Measurements from ENCODE around the gene INTS1.
A peak's percentile ranks its signal among the peaks of the same experiment; 100 is the strongest.

The INTS1 gene

DNA sequence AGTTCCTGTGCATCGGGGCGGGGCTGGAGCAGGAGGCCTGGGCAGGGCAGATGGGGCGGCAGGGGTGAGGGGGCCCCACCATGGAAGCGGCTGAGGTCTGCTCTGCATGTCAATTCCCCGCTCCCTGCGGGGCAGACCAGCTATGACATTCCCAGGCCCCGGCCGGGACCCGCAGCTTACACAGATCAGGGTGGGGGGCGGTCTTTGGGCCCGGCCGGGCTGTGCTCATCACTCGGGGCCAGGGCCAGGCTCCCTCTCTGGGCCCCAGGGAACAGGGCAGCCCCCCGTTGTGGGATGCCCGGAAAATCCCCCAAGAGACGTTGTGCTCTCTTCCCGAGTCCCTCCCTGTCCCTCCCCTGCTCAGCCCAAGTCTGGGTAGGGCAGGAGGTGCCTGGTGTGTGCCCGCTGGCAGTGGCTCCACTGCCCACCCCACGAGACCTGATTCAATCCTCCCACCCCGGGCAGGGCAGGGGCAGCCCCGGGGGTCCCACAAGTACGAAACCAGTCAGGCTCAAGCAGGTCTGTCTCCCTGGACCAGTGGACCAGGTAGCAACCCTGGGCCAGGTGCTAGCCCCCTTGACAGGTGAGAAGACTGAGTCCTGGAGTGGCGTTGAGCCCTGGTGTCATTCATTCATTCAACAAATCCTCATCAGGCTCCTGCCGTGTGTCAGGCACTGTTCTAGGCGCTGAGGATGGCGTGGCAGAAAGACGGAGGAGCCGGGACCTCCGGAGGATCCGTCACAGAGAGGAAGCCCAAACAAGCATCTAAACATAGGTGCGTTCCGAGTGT is 73.9 kb downstream of the INTS1 start:
- DNase-seq = no peak

GRCh38 chr7:1428941-1429501 is 75.2 kb downstream of the INTS1 start:
- no peak for DNase-seq

DNA sequence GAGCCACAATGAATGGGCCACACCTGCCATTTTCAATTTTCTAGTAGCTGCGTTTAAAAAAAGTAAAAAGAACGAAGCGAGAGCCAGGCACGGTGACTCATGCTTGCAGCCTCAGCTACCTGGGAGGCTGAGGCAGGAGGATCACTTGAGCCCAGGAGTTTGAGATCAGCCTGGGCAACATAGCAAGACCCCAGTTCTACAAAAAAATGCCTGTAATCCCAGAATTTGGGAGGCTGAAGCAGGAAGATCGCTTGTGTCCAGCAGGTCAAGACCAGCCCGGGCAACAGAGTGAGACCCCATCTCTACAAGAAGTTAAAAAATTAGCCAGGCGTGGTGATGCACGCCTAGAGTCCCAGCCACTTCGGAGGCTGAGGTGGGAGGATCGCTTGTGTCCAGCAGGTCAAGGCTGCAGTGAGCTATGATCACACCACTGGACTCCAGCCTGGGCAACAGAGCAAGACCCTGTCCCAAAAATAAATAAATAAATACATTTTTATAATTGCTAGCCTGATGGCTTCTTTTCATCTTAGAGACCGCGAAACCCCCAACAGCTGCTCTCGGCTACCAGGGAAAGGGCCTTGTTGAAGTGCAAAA is 77.0 kb downstream of the INTS1 start:
- DNase-seq = no peak

- no peak for DNase-seq
These were observed 77.7 kb downstream of the INTS1 start for GRCh38 chr7:1426474-1426873.

DNA sequence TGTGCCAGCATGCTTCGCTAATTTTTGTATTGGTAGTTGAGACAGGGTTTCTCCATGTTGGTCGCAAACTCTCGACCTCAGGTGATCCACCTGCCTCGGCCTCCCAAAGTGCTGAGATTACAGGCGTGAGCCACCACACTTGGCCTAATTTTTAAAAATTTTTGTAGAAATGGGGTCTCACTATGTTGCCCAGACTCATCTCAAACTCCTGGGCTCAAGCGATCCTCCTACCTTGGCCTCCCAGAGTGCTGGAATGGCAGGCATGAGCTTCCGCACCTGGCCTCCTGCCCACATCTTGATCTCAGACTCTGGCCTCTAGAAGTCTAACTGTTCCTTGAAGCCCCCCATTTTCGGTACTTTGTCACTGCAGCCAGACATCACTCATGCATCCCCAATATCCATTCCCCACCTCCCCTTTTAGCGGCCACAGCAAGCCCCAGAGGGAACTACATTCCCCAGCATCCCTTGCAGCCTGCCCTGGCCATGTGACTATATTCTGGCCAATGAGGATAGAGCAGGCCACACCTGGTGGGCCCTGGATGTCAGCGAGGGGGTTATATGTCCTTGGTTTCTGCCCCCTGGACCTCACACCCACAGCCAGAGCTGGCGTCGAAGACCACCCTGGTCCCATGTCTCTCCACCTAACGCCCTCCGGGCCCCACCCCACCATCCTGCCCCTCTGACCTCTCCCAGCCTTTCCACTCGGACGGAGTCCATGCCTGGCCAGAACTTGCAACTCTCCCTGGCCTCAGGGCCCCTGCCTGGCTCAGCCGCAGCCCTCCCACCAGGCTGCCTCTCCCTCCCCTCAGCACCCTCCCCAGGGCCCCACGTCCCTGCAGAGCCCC is 78.7 kb downstream of the INTS1 start:
- DNase-seq = no peak

DNA sequence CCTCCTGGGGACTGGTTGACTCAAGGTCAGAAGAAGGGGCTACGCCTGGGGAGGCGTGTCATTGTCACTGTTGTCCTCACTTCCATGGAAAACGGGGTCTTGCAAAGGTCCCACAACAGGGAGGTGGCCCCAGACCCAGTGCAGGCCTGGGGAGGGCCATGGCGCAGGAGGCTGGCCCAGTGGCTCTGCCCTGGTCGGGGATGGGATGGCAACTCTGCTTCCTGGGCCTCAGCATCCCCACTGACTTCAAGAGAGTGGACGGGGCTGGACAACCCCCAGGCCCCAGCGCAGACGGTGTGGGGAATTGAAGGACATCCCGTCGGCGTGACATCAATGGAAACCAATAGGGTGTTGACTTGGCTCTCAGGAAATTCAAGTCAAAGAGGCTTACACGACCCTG is 80.1 kb downstream of the INTS1 start:
- DNase-seq = no peak

DNA sequence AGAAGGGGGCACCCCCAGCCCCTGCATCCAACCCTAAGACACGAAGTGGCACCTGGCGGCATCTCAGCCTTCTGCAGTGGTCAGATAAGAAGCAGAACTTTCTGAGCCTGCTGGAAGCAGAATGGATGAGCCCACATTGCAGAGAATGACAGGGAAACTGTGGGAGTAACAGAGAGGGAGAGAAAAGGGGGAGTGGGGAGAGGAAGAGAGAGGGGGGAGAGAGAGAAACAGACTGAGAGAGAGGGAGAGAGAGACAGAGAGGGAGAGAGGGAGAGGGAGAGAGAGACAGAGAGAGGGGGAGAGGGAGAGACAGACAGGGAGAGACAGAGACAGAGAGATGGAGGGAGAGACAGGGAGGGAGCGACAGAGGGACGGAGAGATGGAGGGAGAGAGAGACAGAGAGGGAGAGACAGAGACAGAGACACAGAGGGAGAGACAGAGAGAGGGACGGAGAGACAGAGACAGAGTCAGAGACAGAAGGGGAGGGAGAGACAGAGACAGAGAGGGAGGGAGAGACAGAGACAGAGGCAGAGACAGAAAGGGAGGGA is 80.9 kb downstream of the INTS1 start:
- DNase-seq = no peak

- DNase-seq = peak; percentile 80
These were observed 81.5 kb downstream of the INTS1 start for GRCh38 chr7:1422512-1423263.

GRCh38 chr7:1421946-1422345 is 82.2 kb downstream of the INTS1 start:
- no peak for DNase-seq

GRCh38 chr7:1421020-1421790 is 83.0 kb downstream of the INTS1 start:
- DNase-seq = no peak

Measured in NCI-H1694 (cell line).